Muscle layer of duodenum (tissue), 2 donors: ENCODE measurements around the gene FRMPD4.

Experiments
- H3K27ac ChIP-seq: one replicate; pipeline ENCODE4 v1.7.0; 2013; ENCODE audit warnings: mild to moderate bottlenecking, low read length
- H3K27me3 ChIP-seq: one replicate; pipeline ENCODE4 v1.7.0; 2013; ENCODE audit warnings: low read depth, mild to moderate bottlenecking, control low read depth, low read length
- H3K36me3 ChIP-seq, 2 donors: one replicate each; pipeline ENCODE4 v1.7.0; 2013; ENCODE audit warnings: low read length in 2 of 2, control low read depth in 1 of 2, mild to moderate bottlenecking in 1 of 2; ENCODE audit not compliant: insufficient read depth in 2 of 2, control insufficient read depth in 1 of 2
- H3K4me1 ChIP-seq, 2 donors: one replicate each; pipeline ENCODE4 v1.7.0; 2013; ENCODE audit warnings: low read length in 2 of 2, mild to moderate bottlenecking in 2 of 2, control low read depth in 1 of 2, moderate library complexity in 1 of 2; ENCODE audit not compliant: insufficient read depth in 2 of 2, control insufficient read depth in 1 of 2
- H3K4me3 ChIP-seq, 2 donors: one replicate each; pipeline ENCODE4 v1.7.0; 2013; ENCODE audit warnings: low read length in 2 of 2, low read depth in 1 of 2, mild to moderate bottlenecking in 1 of 2
- H3K9me3 ChIP-seq, 2 donors: one replicate each; pipeline ENCODE4 v1.7.0; 2013; ENCODE audit warnings: low read length in 2 of 2, control low read depth in 1 of 2, mild to moderate bottlenecking in 1 of 2; ENCODE audit not compliant: control insufficient read depth in 1 of 2
- donor health status: healthy.

FRMPD4 gene

DNA sequence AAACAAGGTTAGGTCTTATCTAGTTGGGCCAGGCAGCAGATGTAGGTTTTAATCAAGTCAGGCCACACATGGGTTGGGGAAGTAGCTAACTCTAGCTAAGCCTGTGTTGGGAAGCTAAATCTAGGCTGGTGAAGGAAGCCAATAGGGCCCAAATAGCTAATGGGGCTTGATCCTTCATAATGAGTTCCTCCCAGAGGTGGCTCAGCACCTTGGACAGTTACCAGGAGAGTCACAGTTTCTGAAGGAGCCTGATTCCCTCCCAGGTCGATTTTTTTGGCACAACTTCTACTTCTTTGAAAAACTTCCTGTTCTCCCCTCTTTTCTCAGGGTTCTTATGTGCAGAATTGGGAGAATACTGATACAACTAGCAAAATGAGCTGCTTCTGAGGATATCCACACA is 410.5 kb downstream of the FRMPD4 start:
- no peaks in the 10 kb centered on the region for H3K36me3 ChIP-seq
- H3K4me3 ChIP-seq, result no peak overlapping the region
- H3K9me3 ChIP-seq, result no peaks in the 10 kb centered on the region
- H3K27me3 ChIP-seq, result no peaks in the 10 kb centered on the region
- no peak overlapping the region for H3K27ac ChIP-seq
- H3K4me1 ChIP-seq, result no peaks in the 10 kb centered on the region

DNA sequence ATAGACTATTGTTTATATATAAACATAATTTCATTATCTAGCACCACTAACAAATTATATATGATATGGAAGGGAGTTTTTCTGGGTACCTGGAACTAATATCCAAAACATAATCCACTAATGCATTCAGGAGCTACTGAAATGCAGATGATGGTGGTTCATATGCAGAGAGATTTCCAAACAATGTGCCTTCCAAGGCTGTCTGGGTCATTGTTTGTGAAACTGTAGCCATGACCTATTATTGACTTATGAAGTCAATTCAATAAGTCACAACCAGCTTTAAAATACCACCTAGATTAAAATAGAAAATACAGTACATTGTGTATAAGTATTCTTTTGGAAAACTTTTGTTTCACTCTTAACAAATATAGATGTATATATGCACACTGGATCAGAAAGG is 415.9 kb downstream of the FRMPD4 start:
- H3K27ac ChIP-seq, result no peak overlapping the region
- no peaks in the 10 kb centered on the region for H3K4me1 ChIP-seq
- no peaks in the 10 kb centered on the region for H3K36me3 ChIP-seq
- H3K27me3 ChIP-seq, result no peaks in the 10 kb centered on the region
- no peak overlapping the region for H3K4me3 ChIP-seq
- H3K9me3 ChIP-seq, result no peaks in the 10 kb centered on the region

DNA sequence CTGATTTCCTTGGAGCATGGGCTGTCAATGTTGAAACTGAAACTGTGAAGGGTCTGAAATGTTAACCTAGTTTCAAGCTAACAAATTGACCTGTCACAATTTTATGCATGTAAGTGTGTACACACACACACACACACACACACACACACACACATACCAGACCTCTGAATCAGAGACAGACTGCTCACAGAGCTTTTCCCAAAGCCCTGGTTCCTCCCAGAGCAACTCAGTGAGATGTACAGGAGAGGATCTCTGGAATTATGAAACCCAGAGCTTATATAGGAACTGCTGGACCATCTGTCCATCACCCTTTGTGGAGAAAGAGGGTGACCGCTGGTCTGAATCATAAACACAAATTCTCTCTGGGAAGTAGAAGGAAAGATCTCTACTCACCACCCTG is 424.8 kb downstream of the FRMPD4 start:
- H3K4me3 ChIP-seq, result no peak overlapping the region
- H3K27me3 ChIP-seq, result no peaks in the 10 kb centered on the region
- H3K9me3 ChIP-seq, result no peaks in the 10 kb centered on the region
- H3K4me1 ChIP-seq, result no peaks in the 10 kb centered on the region
- no peak overlapping the region for H3K27ac ChIP-seq
- H3K36me3 ChIP-seq, result no peaks in the 10 kb centered on the region

DNA sequence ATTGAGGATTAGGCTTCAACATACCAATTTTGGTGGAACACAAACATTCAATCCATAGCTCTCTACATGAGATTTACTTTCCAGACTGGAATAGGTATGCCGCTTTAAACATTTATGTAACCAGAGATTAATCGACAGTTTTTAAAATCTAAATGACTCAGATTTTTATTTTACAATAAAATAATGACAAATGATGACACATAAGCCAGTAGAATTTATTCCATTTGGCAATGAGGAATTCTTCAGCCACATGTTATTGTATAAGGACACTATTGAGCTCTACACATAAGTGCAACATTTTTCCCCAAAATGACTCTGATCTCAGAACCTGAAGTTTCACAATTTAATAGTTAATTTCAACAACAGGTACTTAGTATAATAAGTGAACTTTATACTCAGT is 425.9 kb downstream of the FRMPD4 start:
- no peaks in the 10 kb centered on the region for H3K9me3 ChIP-seq
- H3K27ac ChIP-seq, result no peak overlapping the region
- H3K27me3 ChIP-seq, result no peaks in the 10 kb centered on the region
- no peak overlapping the region for H3K4me3 ChIP-seq
- no peaks in the 10 kb centered on the region for H3K36me3 ChIP-seq
- no peaks in the 10 kb centered on the region for H3K4me1 ChIP-seq

DNA sequence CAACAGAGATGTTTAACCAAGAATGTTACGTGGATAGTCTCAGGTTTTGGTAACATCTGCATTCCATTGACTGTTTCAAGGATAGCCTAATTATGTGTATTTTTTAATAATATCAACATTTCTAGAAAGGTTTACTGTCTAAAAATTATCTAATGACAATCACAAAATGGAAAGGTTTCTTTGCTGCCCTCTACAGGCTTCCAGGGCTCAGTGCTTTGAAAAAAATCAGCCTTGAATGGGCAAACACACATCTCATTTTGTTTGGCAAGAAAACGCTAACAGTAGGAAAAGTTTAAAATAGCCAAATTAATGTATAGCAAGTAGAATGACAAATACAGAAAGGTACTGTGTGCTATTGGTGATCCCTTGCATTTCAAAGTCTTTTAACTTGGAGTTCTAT is 429.6 kb downstream of the FRMPD4 start:
- Histone ChIP-seq H3K27ac (no peak overlapping the region), H3K9me3 (no peaks in the 10 kb centered on the region), H3K27me3 (no peaks in the 10 kb centered on the region), H3K36me3 (no peaks in the 10 kb centered on the region), H3K4me1 (no peaks in the 10 kb centered on the region), H3K4me3 (no peak overlapping the region)

DNA sequence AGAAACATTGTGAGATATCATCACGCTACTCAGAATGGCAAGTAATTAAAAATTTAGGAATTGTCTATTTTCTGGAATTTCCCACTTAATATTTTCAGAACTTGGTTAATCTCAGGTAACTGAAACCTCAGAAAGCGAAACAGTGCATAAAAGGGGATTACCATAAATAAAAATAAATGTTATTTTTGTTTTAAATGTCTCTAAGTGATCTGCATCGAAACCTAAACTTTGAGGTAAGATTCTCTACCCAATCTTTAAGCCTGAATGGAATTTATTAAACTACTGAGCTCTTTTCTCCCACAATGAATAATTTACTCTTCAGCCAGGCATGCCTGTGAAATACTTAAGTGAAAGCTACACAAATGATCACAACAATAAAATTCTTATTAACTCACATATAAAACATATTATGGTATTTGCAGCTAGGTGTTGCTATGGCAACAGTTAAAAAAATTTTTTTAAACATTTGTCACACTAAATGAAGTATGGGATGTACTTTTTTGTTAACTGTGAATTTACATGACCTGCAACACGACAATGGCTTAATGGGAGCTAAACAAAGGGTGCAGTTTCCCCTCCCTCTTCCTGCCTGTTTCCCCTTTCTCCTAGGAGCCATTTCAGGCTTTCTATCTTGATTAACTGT is 432.7 kb downstream of the FRMPD4 start:
- Histone ChIP-seq H3K9me3 (no peaks in the 10 kb centered on the region), H3K27ac (no peak overlapping the region), H3K4me1 (no peaks in the 10 kb centered on the region), H3K27me3 (no peaks in the 10 kb centered on the region), H3K4me3 (no peak overlapping the region), H3K36me3 (no peaks in the 10 kb centered on the region)

DNA sequence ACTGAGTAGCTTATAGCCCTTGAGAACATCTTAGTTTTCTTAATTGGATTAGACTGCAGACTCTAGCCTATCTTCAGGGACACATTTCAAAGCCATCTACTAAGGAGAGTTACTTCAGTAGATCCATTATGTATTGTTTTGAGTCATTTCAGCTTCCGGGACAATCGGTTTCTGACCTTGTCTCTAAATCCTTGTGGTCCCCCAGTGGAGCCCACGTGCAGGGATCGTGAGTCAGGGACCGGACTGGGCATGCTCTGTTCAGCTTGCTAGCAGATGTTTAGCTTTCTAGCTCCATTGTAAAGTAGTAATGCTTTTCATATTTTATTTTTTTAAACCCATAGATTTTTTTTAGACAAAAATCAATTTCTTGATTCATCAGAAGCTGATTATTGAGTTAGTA is 441.0 kb downstream of the FRMPD4 start:
- Histone ChIP-seq H3K4me3 (no peak overlapping the region), H3K36me3 (no peaks in the 10 kb centered on the region), H3K27me3 (no peaks in the 10 kb centered on the region), H3K27ac (no peak overlapping the region), H3K9me3 (no peaks in the 10 kb centered on the region), H3K4me1 (no peaks in the 10 kb centered on the region)

DNA sequence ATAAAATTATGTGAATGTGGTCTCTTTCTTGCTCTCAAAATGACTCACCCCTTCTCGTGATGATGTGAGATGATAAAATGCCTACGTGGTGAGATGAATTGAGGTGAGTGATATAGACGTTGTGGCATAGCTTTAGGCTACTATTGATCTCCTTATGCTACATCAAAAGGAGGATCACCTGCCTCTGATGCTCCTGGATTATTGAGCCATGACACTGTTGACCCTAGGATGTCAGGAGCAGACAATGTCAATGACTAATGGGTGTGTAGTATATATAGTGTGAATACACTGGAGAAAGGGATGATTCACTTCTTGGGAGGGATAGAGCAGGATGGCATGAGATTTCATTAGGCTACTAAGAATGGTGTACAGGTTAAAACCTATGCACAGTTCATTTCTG is 442.3 kb downstream of the FRMPD4 start:
- Histone ChIP-seq H3K4me3 (no peak overlapping the region), H3K27me3 (no peaks in the 10 kb centered on the region), H3K36me3 (no peaks in the 10 kb centered on the region), H3K27ac (no peak overlapping the region), H3K9me3 (no peaks in the 10 kb centered on the region), H3K4me1 (no peaks in the 10 kb centered on the region)

DNA sequence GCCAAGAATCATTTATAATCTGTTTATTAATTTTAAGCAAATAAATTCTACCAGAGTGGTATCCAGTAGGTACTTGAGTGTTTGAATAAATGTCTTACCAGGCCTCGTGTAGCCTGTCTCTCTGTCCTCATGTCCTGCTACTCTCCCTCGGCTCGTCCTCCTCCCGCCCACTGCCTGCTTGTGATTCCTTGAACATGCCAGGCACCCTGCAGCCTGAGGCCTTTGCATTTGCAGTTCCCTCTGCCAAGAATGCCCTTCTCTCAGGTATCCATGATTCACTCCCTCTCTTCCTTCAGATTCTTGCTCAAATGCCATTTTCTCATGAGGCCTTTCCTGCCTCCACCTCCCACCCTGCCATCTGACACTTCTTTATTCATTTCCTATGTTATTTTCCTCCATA is 443.3 kb downstream of the FRMPD4 start:
- Histone ChIP-seq H3K27ac (no peak overlapping the region), H3K9me3 (no peaks in the 10 kb centered on the region), H3K27me3 (no peaks in the 10 kb centered on the region), H3K4me1 (no peaks in the 10 kb centered on the region), H3K36me3 (no peaks in the 10 kb centered on the region), H3K4me3 (no peak overlapping the region)

DNA sequence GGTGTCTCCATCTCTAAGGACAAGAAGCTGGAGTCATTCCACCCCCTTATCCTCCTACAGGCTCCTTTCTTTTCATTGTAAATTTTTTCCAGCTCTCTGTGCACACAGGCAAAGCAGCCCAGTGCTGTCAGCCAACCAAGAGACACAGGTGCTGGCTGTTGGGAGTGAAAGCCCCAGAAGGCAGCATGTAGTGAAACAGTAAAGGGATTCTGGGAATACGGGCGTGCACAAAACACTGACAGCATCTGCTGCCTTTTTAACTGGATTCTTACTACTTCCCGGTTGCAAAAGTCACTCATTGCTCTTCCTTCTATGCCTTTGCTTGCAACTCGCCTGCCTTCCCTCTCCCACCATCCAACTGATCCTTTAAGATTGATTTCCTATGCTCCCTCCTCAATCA is 444.4 kb downstream of the FRMPD4 start:
- no peaks in the 10 kb centered on the region for H3K9me3 ChIP-seq
- H3K4me3 ChIP-seq, result no peak overlapping the region
- H3K27me3 ChIP-seq, result no peaks in the 10 kb centered on the region
- H3K27ac ChIP-seq, result no peak overlapping the region
- H3K36me3 ChIP-seq, result no peaks in the 10 kb centered on the region
- no peaks in the 10 kb centered on the region for H3K4me1 ChIP-seq

DNA sequence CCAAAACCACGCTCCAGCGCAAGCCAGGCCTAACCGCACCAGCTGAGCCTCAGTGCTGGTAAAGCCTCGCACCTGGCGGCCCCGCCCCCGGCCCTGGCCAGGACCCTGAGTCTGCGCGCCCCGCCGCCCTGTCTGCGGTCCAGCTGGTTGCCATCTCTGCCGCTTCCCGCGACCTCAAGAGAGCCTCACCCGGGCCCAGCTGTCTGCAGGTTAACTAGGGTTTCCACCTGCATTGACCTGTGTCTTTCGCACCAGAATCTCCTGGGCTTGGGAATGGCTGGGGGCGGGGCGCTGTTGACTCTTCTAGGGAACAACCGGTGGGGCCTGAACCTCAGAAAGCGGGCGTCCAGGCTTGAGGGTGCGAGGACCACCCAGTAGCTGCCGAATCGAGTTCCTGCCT is 445.3 kb downstream of the FRMPD4 start:
- Histone ChIP-seq H3K36me3 (no peaks in the 10 kb centered on the region), H3K4me1 (no peaks in the 10 kb centered on the region), H3K9me3 (no peaks in the 10 kb centered on the region), H3K27ac (no peak overlapping the region), H3K27me3 (no peaks in the 10 kb centered on the region), H3K4me3 (no peak overlapping the region)

DNA sequence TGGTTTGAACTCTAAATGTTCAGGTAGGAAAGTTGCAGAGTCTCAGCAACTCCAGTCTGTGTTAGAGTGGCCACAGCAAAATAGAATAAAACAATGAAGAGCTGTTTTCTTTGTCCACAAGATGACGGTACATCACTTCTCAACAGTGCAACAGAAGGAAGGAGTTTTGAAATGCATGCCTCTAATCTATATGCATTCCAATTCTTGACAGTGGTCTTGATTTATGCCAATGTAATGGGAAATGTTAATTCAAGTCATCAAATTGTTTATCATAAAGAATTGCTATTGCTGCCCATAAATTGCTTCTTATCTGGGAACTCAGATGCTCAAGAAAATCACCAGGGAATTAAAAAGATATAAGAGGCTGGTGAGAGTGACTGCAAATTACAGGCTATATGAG is 457.4 kb downstream of the FRMPD4 start:
- H3K4me1 ChIP-seq, result no peaks in the 10 kb centered on the region
- no peak overlapping the region for H3K4me3 ChIP-seq
- no peaks in the 10 kb centered on the region for H3K27me3 ChIP-seq
- H3K9me3 ChIP-seq, result no peaks in the 10 kb centered on the region
- H3K27ac ChIP-seq, result no peak overlapping the region
- H3K36me3 ChIP-seq, result no peaks in the 10 kb centered on the region
